ENCODE results near the gene DSG3.

DSG3 gene

GRCh38 chr18:31478688-31479087 is 31.1 kb downstream of the DSG3 start:
- Mint-ChIP-seq H3K36me3 (ENCODE audit: low read depth) (no peaks in the 10 kb centered on the region), H3K27ac (no peak overlapping the region), H3K9me3 (no peaks in the 10 kb centered on the region), H3K27me3 (ENCODE audit: low read depth) (no peaks in the 10 kb centered on the region), H3K4me3 (no peak overlapping the region), H3K4me1 (no peaks in the 10 kb centered on the region)
- no peak for TF ChIP-seq CTCF (IDR thresholded peaks at IDR 0.05; ENCODE audit: unreplicated experiment in 3 of 3)

- Mint-ChIP-seq H3K9me3 (no peaks in the 10 kb centered on the region), H3K4me3 (no peak overlapping the region), H3K4me1 (peaks cover 7% of the 10 kb centered on the region), H3K27ac (no peak overlapping the region), H3K36me3 (ENCODE audit: low read depth) (no peaks in the 10 kb centered on the region), H3K27me3 (ENCODE audit: low read depth) (no peaks in the 10 kb centered on the region)
- TF ChIP-seq CTCF (IDR thresholded peaks at IDR 0.05; ENCODE audit: unreplicated experiment in 3 of 3): no peak
Measured at GRCh38 chr18:31482051-31482450, 34.5 kb downstream of the DSG3 start.

DNA sequence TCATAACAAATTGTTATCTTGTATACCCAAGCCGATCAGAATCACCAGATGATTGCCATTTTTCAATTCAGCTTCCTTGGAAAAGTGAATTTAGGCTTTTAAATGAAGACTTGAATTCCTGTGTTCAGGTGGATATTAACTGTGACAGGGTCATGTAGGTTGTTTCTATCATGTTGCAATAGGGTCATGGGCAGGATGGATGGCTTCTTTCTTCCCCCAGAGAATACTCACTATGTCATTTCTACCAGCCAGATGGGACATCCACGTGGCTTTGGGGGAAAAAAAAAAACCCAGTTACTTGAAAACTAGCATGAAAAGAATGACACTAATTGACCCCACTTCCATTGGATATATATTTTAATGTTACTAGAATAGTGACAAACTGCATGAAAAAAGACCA is 35.9 kb downstream of the DSG3 start:
- Mint-ChIP-seq H3K4me1 (peaks cover 7% of the 10 kb centered on the region), H3K9me3 (no peaks in the 10 kb centered on the region), H3K36me3 (ENCODE audit: low read depth) (no peaks in the 10 kb centered on the region), H3K4me3 (no peak overlapping the region), H3K27me3 (ENCODE audit: low read depth) (no peaks in the 10 kb centered on the region), H3K27ac (no peak overlapping the region)
- no peak for TF ChIP-seq CTCF (IDR thresholded peaks at IDR 0.05; ENCODE audit: unreplicated experiment in 3 of 3)

GRCh38 chr18:31484461-31484860 is 36.9 kb downstream of the DSG3 start:
- peaks cover 2% of the 10 kb centered on the region for H3K9me3 Mint-ChIP-seq
- TF ChIP-seq CTCF (IDR thresholded peaks at IDR 0.05; ENCODE audit: unreplicated experiment in 3 of 3): no peak
- peaks cover 7% of the 10 kb centered on the region for H3K4me1 Mint-ChIP-seq
- H3K4me3 Mint-ChIP-seq: no peak overlapping the region
- no peak overlapping the region for H3K27ac Mint-ChIP-seq
- no peaks in the 10 kb centered on the region for H3K36me3 Mint-ChIP-seq (ENCODE audit: low read depth)
- H3K27me3 Mint-ChIP-seq (ENCODE audit: low read depth): peaks cover 2% of the 10 kb centered on the region

- Mint-ChIP-seq H3K27me3 (ENCODE audit: low read depth) (peaks cover 5% of the 10 kb centered on the region), H3K4me3 (no peak overlapping the region), H3K27ac (peak overlapping the region in 2 of 3 experiments; percentile 39 to 60), H3K4me1 (peaks cover 7% of the 10 kb centered on the region), H3K36me3 (ENCODE audit: low read depth) (no peaks in the 10 kb centered on the region), H3K9me3 (peaks cover 3% of the 10 kb centered on the region)
- TF ChIP-seq CTCF (IDR thresholded peaks at IDR 0.05; ENCODE audit: unreplicated experiment in 3 of 3): no peak
Measured at GRCh38 chr18:31486165-31486564, 38.6 kb downstream of the DSG3 start.

DNA sequence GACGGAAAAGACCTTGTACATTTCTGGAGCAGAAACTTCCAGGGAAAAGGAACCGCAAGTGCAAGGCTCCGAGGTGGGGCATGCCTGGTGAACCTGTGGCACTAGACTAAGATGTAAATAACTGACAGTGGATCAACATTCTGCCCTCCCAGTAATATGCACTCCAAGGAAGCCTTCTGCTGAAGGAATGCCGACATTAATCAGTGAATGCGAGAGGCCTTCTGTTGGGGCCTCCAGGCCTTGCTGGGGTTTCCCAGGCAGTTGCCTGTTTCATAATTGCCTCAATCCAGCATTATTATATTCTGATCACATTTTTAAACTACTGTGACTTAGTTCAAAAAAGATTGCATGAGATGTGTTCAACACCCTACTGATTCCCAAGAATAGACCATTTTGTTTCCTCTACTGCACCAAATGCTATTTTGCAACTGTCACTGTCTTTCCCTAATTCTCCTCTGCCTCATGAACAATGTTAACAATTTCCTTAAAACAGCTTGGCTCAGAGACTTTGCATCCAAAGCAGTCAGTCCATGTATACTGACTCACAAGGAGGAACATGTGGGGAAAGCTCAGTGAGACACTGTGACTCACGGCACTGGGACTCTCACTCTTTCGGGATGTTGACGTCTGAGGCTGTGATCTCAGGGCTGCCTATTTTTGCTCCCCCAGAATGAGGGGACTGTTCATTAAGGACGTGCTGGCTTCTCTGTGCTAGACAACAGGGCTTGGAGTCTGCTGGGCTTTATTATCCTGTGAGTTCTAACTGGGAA is 39.9 kb downstream of the DSG3 start:
- Mint-ChIP-seq H3K4me3 (no peak overlapping the region), H3K27me3 (ENCODE audit: low read depth) (peaks cover 5% of the 10 kb centered on the region), H3K27ac (peak overlapping the region in 2 of 3 experiments; percentile 39 to 60), H3K36me3 (ENCODE audit: low read depth) (no peaks in the 10 kb centered on the region), H3K4me1 (peaks cover 7% of the 10 kb centered on the region), H3K9me3 (peaks cover 3% of the 10 kb centered on the region)
- no peak for TF ChIP-seq CTCF (IDR thresholded peaks at IDR 0.05; ENCODE audit: unreplicated experiment in 3 of 3)
